Mesothelial cell of epicardium (in vitro differentiated cells): ENCODE measurements around the gene AQP1. TPM values are rescaled to one million over a fixed set of nuclear protein-coding genes. Genes with fewer than 3 reads are reported as not detected.

Experiments used
- DNase-seq, 2 experiments: peaks; one replicate each; pipeline ENCODE4 v3.0.0; 2021; ENCODE audit warnings: low spot score in 2 of 2; ENCODE audit not compliant: unreplicated experiment in 2 of 2
- H3K27ac Mint-ChIP-seq: 2 replicates; pipeline ENCODE4 v1.8.0; 2021; ENCODE audit warnings: mixed read lengths
- H3K27me3 Mint-ChIP-seq: 2 replicates; pipeline ENCODE4 v1.8.0; 2021; ENCODE audit warnings: low read depth, mixed read lengths
- H3K36me3 Mint-ChIP-seq: 2 replicates; pipeline ENCODE4 v1.8.0; 2021; ENCODE audit warnings: mixed read lengths
- H3K4me1 Mint-ChIP-seq: 2 replicates; pipeline ENCODE4 v1.8.0; 2021; ENCODE audit warnings: mixed read lengths
- H3K4me3 Mint-ChIP-seq: 2 replicates; pipeline ENCODE4 v1.8.0; 2021; ENCODE audit warnings: mild to moderate bottlenecking, moderate library complexity, mixed read lengths
- H3K9me3 Mint-ChIP-seq: 2 replicates; pipeline ENCODE4 v1.8.0; 2021; ENCODE audit warnings: mixed read lengths
- CTCF ChIP-seq: fragments of 200-600 bp; sonication (generic); IDR thresholded peaks from one replicate; pipeline ENCODE4 v1.5.0; 2021; ENCODE audit warnings: antibody characterized with exemption; ENCODE audit not compliant: unreplicated experiment
- total RNA-seq: library from RNA; stranded (reverse); gene quantifications from 3 replicates; pipeline ENCODE4 v1.2.1, GENCODE V29; 2021

The AQP1 gene
- total RNA-seq, 1 donor from 2014 or later = 10.9 TPM

- H3K27me3 Mint-ChIP-seq = no peaks in the 10 kb centered on the region
- no peak overlapping the region for H3K4me3 Mint-ChIP-seq
- H3K4me1 Mint-ChIP-seq = peaks cover 44% of the 10 kb centered on the region
- TF ChIP-seq CTCF = no peak
- no peak overlapping the region for H3K27ac Mint-ChIP-seq
- no peak for DNase-seq
- no peaks in the 10 kb centered on the region for H3K36me3 Mint-ChIP-seq
- no peaks in the 10 kb centered on the region for H3K9me3 Mint-ChIP-seq
Observed at GRCh38 chr7:30917216-30917893, 5.7 kb downstream of the AQP1 start.

DNA sequence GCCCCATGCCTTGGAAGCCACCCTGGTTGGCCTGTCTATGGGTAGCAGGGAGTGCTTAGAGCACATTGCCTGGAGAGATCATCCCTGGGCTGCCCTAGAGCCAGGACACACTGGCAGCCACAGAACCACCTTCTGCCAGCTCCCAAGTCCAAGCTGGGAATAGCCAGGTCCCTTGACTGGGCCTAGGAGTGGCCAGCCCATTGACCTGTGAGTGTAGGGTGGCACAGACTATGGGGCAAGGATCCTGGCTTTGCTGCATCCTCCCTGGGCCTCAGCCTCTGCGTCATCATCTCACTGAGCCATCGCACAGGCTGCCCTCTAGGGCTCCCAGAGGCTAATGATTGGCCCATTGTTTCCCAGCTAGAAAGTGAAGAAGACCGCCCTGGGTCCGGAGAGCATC lies 7.0 kb downstream of the AQP1 start:
- H3K27ac Mint-ChIP-seq = no peak overlapping the region
- TF ChIP-seq CTCF = no peak
- H3K27me3 Mint-ChIP-seq = no peaks in the 10 kb centered on the region
- H3K9me3 Mint-ChIP-seq = no peaks in the 10 kb centered on the region
- H3K4me3 Mint-ChIP-seq = no peak overlapping the region
- peaks cover 33% of the 10 kb centered on the region for H3K4me1 Mint-ChIP-seq
- no peak for DNase-seq
- H3K36me3 Mint-ChIP-seq = no peaks in the 10 kb centered on the region

DNA sequence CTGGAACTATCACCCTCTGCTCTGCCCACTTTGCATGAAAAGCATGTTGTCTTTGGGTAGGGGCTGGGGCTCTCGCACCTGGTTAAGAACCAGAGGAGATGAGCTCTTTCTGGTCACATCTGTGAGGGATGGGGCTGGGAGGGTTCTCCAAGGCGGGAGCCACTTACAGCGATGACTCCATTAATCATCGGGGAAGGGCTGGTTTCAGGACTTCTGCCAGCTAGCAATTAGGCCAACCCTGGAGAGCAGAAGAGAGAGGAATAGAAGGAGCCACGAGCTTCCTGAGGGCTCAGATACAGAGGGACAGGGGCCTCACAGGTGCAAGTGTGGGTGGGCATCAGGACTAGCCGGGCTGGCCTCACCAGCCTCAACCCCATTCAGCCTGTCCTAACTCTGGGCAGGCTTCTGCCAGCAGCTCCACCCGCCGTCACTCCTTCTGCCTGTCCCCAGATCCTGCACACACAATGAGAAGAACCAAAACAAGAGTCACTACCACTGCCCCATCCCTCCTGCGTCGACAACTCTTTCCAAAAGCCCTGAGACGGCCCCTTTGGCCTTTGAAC lies 8.4 kb downstream of the AQP1 start:
- H3K4me1 Mint-ChIP-seq = peaks cover 31% of the 10 kb centered on the region
- H3K9me3 Mint-ChIP-seq = no peaks in the 10 kb centered on the region
- H3K27me3 Mint-ChIP-seq = no peaks in the 10 kb centered on the region
- no peaks in the 10 kb centered on the region for H3K36me3 Mint-ChIP-seq
- no peak overlapping the region for H3K4me3 Mint-ChIP-seq
- TF ChIP-seq CTCF = no peak
- H3K27ac Mint-ChIP-seq = no peak overlapping the region
- DNase-seq = peak in 1 of 2 experiments; percentile 3

DNA sequence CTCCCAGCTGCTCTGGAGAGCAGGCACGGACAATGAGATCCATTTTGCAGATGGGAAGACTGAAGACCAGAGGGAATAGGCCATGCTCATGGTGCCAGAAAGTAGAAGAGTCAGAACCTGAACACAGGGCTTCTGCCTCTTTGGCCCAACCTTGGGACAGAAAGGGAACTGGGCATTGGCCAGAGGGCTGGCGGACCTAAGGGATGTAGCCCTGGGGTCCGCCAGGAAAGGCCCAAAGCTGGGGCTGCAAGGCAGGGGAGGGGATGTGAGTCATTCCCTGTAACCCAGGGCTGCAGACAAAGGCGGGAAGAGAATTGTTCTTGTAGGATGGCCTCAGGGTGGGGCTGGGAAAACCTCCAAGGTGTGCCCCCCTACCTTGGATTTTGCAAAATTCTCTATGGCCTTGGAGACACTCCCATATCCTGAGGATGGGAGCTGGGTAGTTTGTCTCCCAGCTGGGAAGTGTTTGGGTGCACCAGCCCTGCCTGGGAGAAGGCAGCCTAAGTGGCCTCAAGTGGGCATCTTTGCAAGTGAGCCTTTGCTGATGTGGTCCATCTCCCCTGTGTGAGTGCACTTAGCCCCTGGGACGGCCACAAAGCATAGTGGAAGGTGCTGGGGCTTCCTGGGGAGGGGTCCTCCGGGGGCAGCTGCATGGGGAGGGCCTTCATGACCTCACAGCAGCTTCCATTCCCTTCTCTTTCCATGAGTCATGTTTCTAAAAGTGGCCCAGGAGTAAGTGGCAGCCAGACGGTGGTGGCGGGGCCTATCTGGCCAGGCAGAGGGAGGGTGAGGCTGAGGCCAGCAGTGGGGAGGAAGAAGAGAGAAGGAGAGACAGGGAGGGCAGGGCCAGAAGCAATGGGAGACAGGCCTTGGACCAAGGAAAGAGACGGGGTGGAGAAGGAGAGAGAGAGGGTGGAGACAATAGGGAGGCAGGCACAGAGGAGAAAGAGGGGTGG lies 9.2 kb downstream of the AQP1 start:
- H3K27ac Mint-ChIP-seq = peak overlapping the region; percentile 59
- no peak for TF ChIP-seq CTCF
- no peaks in the 10 kb centered on the region for H3K9me3 Mint-ChIP-seq
- no peak overlapping the region for H3K4me3 Mint-ChIP-seq
- H3K36me3 Mint-ChIP-seq = no peaks in the 10 kb centered on the region
- DNase-seq = peak in 1 of 2 experiments; percentile 8
- no peaks in the 10 kb centered on the region for H3K27me3 Mint-ChIP-seq
- H3K4me1 Mint-ChIP-seq = peaks cover 29% of the 10 kb centered on the region

- no peaks in the 10 kb centered on the region for H3K27me3 Mint-ChIP-seq
- peaks cover 21% of the 10 kb centered on the region for H3K4me1 Mint-ChIP-seq
- H3K4me3 Mint-ChIP-seq = no peak overlapping the region
- peak; percentile 10 to 36 for DNase-seq
- H3K27ac Mint-ChIP-seq = no peak overlapping the region
- no peak for TF ChIP-seq CTCF
- no peaks in the 10 kb centered on the region for H3K36me3 Mint-ChIP-seq
- no peaks in the 10 kb centered on the region for H3K9me3 Mint-ChIP-seq
Observed at GRCh38 chr7:30921540-30922401, 10.1 kb downstream of the AQP1 start.
